HG03342 (cell line): ENCODE measurements around the gene IPO9.
"Not testable (repeated sequence)": the region's sequence is repeated elsewhere in the genome, so short reads cannot be mapped to it uniquely, and the experiment has no call there.

Experiments
- ATAC-seq: cut with Tn5 transposase; IDR thresholded peaks from one replicate; pipeline ENCODE4 v1.9.1; 2021; ENCODE audit warnings: mild to moderate bottlenecking, moderate library complexity; ENCODE audit not compliant: unreplicated experiment

The IPO9 gene

GRCh38 chr1:201900476-201900875, 71.5 kb downstream of the IPO9 start:
- ATAC-seq = no peak

- not testable (repeated sequence) for ATAC-seq
These were observed 72.1 kb downstream of the IPO9 start for GRCh38 chr1:201901036-201901435.

GRCh38 chr1:201902198-201902597, 73.2 kb downstream of the IPO9 start:
- no peak for ATAC-seq

GRCh38 chr1:201903135-201903534, 74.2 kb downstream of the IPO9 start:
- ATAC-seq = no peak

- ATAC-seq = no peak
These were observed 75.6 kb downstream of the IPO9 start for GRCh38 chr1:201904579-201904978.

GRCh38 chr1:201905234-201905890, 76.4 kb downstream of the IPO9 start:
- no peak for ATAC-seq

- no peak for ATAC-seq
These were observed 77.4 kb downstream of the IPO9 start for GRCh38 chr1:201906336-201906735.

GRCh38 chr1:201907621-201908020, 78.7 kb downstream of the IPO9 start:
- no peak for ATAC-seq

- ATAC-seq = no peak
These were observed 83.0 kb downstream of the IPO9 start for GRCh38 chr1:201911826-201912571.

- ATAC-seq = no peak
These were observed 83.9 kb downstream of the IPO9 start for GRCh38 chr1:201912832-201913231.

GRCh38 chr1:201914456-201915235, 85.7 kb downstream of the IPO9 start:
- no peak for ATAC-seq

- no peak for ATAC-seq
These were observed 87.8 kb downstream of the IPO9 start for GRCh38 chr1:201916649-201917249.

GRCh38 chr1:201917362-201918033, 88.5 kb downstream of the IPO9 start:
- ATAC-seq = no peak

- ATAC-seq = no peak
These were observed 89.4 kb downstream of the IPO9 start for GRCh38 chr1:201918343-201918742.

GRCh38 chr1:201921952-201922558, 93.1 kb downstream of the IPO9 start:
- no peak for ATAC-seq

GRCh38 chr1:201925301-201925567, 96.3 kb downstream of the IPO9 start:
- no peak for ATAC-seq

GRCh38 chr1:201925981-201926645, 97.2 kb downstream of the IPO9 start:
- no peak for ATAC-seq

- no peak for ATAC-seq
These were observed 99.3 kb downstream of the IPO9 start for GRCh38 chr1:201928266-201928665.

- no peak for ATAC-seq
These were observed 101.2 kb downstream of the IPO9 start for GRCh38 chr1:201930137-201930536.

GRCh38 chr1:201930803-201931202, 101.8 kb downstream of the IPO9 start:
- no peak for ATAC-seq
